GM12878 (cell line): Measurements from ENCODE around the gene SRPK2. TPM values are rescaled to one million over a fixed set of nuclear protein-coding genes. Genes with fewer than 3 reads are reported as not detected.

Experiments
- ATAC-seq: fragments of 200-7000 bp; cut with Tn5 transposase; 3 replicates; pipeline ENCODE4 v1.9.1; 2020; ENCODE audit warnings: mild to moderate bottlenecking, moderate library complexity
- BruUV-seq: library from RNA; stranded (reverse); fragments of 400-500 nt; replicated peaks from 2 replicates; lab custom pipeline; 2021; lab: Mats Ljungman, UMichigan
- CTCF ChIA-PET: fragments of 300-600 bp; sonication (Branson Sonifier 250); formaldehyde crosslinking; extraction: SDS; loops from one replicate; lab custom pipeline; 2021; ENCODE audit warnings: inconsistent platforms; lab: Yijun Ruan, JAX
- POLR2A ChIA-PET: fragments of 350-600 bp; formaldehyde crosslinking; extraction: SDS; loops from one replicate; lab custom pipeline; 2021; ENCODE audit warnings: inconsistent platforms; lab: Charles Lee
- RAD21 ChIA-PET: fragments of 300-600 bp; sonication (Branson Sonifier 250); formaldehyde crosslinking; loops from one replicate; lab custom pipeline; 2023; ENCODE audit warnings: antibody characterized with exemption; ENCODE audit not compliant: unreplicated experiment; lab: Charles Lee
- SMC1A ChIA-PET: fragments of 300-600 bp; sonication (Branson Sonifier 250); formaldehyde crosslinking; loops from one replicate; lab custom pipeline; 2023; ENCODE audit not compliant: unreplicated experiment, uncharacterized antibody; lab: Charles Lee
- DNase-seq: peaks from one replicate; pipeline ENCODE4 v3.0.0-alpha.2; 2011; ENCODE audit warnings: low read depth, low spot score
- FAIRE-seq: peaks from 3 replicates; lab custom pipeline; 2011; peaks lifted over from hg19 to GRCh38; lab: Jason Lieb, UNC
- H2AFZ ChIP-seq: 2 replicates; pipeline ENCODE4 v1.6.0; 2011; ENCODE audit warnings: low read depth, low read length, control low read depth; ENCODE audit not compliant: control insufficient read depth
- H3K27ac ChIP-seq: 2 replicates; pipeline ENCODE4 v1.5.1; 2011; ENCODE audit warnings: control low read depth; ENCODE audit not compliant: control insufficient read depth, insufficient read depth
- H3K27me3 ChIP-seq, 2 experiments: replicated peaks in 1 of 2; 2 replicates each; pipeline versions ENCODE4 v1.6.0 to v1.6.1; 2011; ENCODE audit warnings: low read length in 1 of 2; ENCODE audit not compliant: control insufficient read depth in 2 of 2, insufficient read depth in 2 of 2
- H3K36me3 ChIP-seq, 2 experiments: 2 replicates each; pipeline ENCODE4 v1.5.1; 2011; ENCODE audit warnings: low read length in 1 of 2; ENCODE audit not compliant: control insufficient read depth in 2 of 2, insufficient read depth in 2 of 2
- H3K4me1 ChIP-seq: 2 replicates; pipeline ENCODE4 v1.6.1; 2011; ENCODE audit warnings: mild to moderate bottlenecking, low read length, moderate library complexity, mixed read lengths; ENCODE audit not compliant: control insufficient read depth, insufficient read depth
- H3K4me2 ChIP-seq: 2 replicates; pipeline ENCODE4 v1.6.0; 2011; ENCODE audit warnings: control low read depth; ENCODE audit not compliant: control insufficient read depth, insufficient read depth
- H3K4me3 ChIP-seq: fragments of 200-600 bp; sonication (generic); 2 replicates; pipeline ENCODE4 v1.5.1; 2016
- H3K79me2 ChIP-seq: 2 replicates; pipeline ENCODE4 v1.6.0; 2011; ENCODE audit warnings: low read length; ENCODE audit not compliant: control insufficient read depth, insufficient read depth
- H3K9ac ChIP-seq: 2 replicates; pipeline ENCODE4 v1.8.0; 2011; ENCODE audit warnings: low read length, control low read depth, mixed read lengths; ENCODE audit not compliant: control insufficient read depth, insufficient read depth
- H3K9me3 ChIP-seq: replicated peaks from 3 replicates; pipeline ENCODE4 v1.5.1; 2011; ENCODE audit warnings: mild to moderate bottlenecking, low read length; ENCODE audit not compliant: control insufficient read depth, insufficient read depth
- H4K20me1 ChIP-seq: 2 replicates; pipeline ENCODE4 v1.6.0; 2011; ENCODE audit not compliant: control insufficient read depth, insufficient read depth
- ATF3 ChIP-seq: IDR thresholded peaks from 2 replicates; pipeline ENCODE4 v1.6.1; 2011; ENCODE audit warnings: low read depth, mild to moderate bottlenecking, low read length, moderate library complexity, borderline replicate concordance; ENCODE audit errors: extremely low read depth
- BACH1 ChIP-seq: fragments of 450-650 bp; IDR thresholded peaks from 2 replicates; pipeline ENCODE4 v1.6.1; 2017; ENCODE audit warnings: mild to moderate bottlenecking, borderline replicate concordance
- CREB1 ChIP-seq: IDR thresholded peaks from 2 replicates; pipeline ENCODE4 v1.6.1; 2012; ENCODE audit warnings: low read depth, mild to moderate bottlenecking, inconsistent platforms
- EED ChIP-seq: sonication (generic); IDR thresholded peaks from 2 replicates; pipeline ENCODE4 v1.6.1; 2016; ENCODE audit warnings: antibody characterized with exemption, low read depth
- HDAC2 ChIP-seq: fragments of 200-600 bp; sonication (generic); IDR thresholded peaks from 2 replicates; pipeline ENCODE4 v1.6.1; 2017
- NR2C1 ChIP-seq: fragments of 450-650 bp; IDR thresholded peaks from 2 replicates; pipeline ENCODE4 v1.6.1; 2017; ENCODE audit warnings: antibody characterized with exemption, mild to moderate bottlenecking, moderate library complexity
- RUNX3 ChIP-seq: IDR thresholded peaks from 2 replicates; pipeline ENCODE4 v1.6.1; 2012; ENCODE audit warnings: low read length, inconsistent platforms
- YBX1 ChIP-seq: fragments of 450-650 bp; IDR thresholded peaks from 2 replicates; pipeline ENCODE4 v1.6.1; 2016; ENCODE audit warnings: antibody characterized with exemption
- WGBS: methylation state at CpG from one replicate; pipeline ENCODE4 v1.1.6; 2016; ENCODE audit warnings: low lambda C conversion rate; ENCODE audit not compliant: insufficient replicate concordance, insufficient coverage; ENCODE audit errors: missing lambda C conversion rate; 5-methylcytosine and 5-hydroxymethylcytosine counted together
- in situ Hi-C: fragments of 300-500 bp; cut with MboI; formaldehyde crosslinking; loops from 9 replicates; pipeline ENCODE4 v1.14.3; 2018; ENCODE audit warnings: mixed read lengths
- intact Hi-C: fragments of 100-400 bp; cut with micrococcal nuclease; formaldehyde crosslinking; loops from one replicate; pipeline ENCODE4 v1.14.2; 2022; ENCODE audit not compliant: unreplicated experiment
- polyA plus RNA-seq, 11 experiments: library from polyadenylated mRNA; depleted of rRNA in 4 of 11; unstranded in 6 of 11; stranded (reverse) in 5 of 11; fragments of >200 nt; fragmentation: Nextera tagmentation in 4 of 11; fragmentation: Illumina TruSeq in 1 of 11; extraction: Ambion mirVana in 4 of 11; extraction: Trizol in 1 of 11; gene quantifications; 1 replicate in 1 of 11; 2 replicates in 10 of 11; pipeline versions ENCODE4 v1.2.1 to v1.2.3, GENCODE V29; 2011 to 2016; ENCODE audit warnings: inconsistent platforms in 2 of 11, missing spikeins in 2 of 11, low read depth in 1 of 11
- total RNA-seq, 4 experiments: library from RNA; depleted of rRNA in 3 of 4; stranded (reverse); fragments of >200 nt in 3 of 4; fragmentation: Illumina TruSeq in 1 of 4; extraction: Trizol in 1 of 4; gene quantifications; 2 replicates each; pipeline versions ENCODE4 v1.2.1 to v1.2.3, GENCODE V29; 2013 to 2021
- TF ChIP-seq, protein P1 (sequence below): fragments of 450-650 bp; IDR thresholded peaks from 2 replicates; pipeline ENCODE4 v1.6.1; 2016; ENCODE audit warnings: mild to moderate bottlenecking

SRPK2 gene
- total and polyA plus RNA-seq, 10 of the 15 experiments (the other 5 are each of a cell fraction or from before 2014, with no cell fraction given): 13.2 to 32.8 (median 24.5) TPM

DNA sequence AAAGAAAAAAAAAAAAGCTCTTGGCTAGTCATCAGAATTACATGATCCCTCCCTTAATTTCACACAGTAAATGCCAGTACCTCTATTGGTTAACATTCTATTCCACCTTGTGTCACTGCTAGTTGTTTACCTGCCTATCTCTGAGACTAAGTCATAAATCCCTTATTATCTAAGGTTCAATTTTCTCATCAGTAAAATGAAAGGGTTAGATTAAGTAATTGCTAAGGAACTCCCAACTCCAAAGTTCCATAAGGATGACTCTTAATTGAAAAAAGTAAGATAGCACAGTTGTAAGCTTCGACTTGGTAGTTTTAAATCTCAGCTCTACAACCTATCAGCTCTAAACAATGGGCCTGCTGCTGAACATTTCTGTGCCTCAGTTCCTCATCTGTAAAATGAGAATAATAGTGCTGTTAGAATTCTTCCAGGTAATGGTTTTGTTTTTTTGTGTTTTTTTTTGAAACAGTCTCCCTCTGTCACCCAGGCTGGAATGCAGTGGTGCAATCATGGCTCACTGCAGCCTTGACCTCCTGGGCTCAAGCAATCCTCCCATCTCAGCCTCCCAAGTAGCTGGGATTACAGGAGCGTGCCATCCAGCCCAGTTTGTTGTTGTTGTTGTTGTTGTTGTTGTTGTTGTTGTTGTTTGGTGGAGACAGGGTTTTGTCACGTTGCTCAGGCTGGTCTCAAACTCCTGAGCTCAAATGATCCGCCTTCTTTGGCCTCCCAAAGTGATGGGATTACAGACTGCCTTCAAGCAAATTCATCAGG, 35.6 kb downstream of the SRPK2 start:
- peaks cover 26% of the 10 kb centered on the region for H3K79me2 ChIP-seq
- WGBS: 73% methylated on average over 4 of the region's 4 CpGs
- H3K9ac ChIP-seq: peak overlapping the region; percentile 32

More for the DNA sequence above, 35.6 kb downstream of the SRPK2 start:
- BruUV-seq: no TSS peak
- ChIA-PET CTCF (interaction anchor here (0.9 to 1.5 kb wide), 6 partner anchors 29 to 235 kb away, joined by 3 to 6 read pairs (median 3); partner anchors contain the start of gene SRPK2), RAD21 (interaction anchor here (0.6 to 3.6 kb wide), 16 partner anchors 8 to 461 kb away, joined by 3 to 12 read pairs (median 4); partner anchors contain the start of genes RINT1 and SRPK2), SMC1A (interaction anchor here (0.6 to 2.0 kb wide), 22 partner anchors 11 to 457 kb away, joined by 3 to 8 read pairs (median 3); partner anchors contain the start of gene KMT2E), POLR2A (interaction anchor here (0.6 to 2.9 kb wide), 8 partner anchors 9 to 513 kb away, joined by 3 to 11 read pairs (median 4); no protein-coding TSS in a partner anchor)
- no peaks in the 10 kb centered on the region for H3K27me3 ChIP-seq
- no peaks in the 10 kb centered on the region for H3K36me3 ChIP-seq
- H3K4me2 ChIP-seq: peak overlapping the region; percentile 81
- TF ChIP-seq YBX1 (no peak), NR2C1 (no peak), ATF3 (no peak), EED (no peak), RUNX3 (no peak), CREB1 (no peak), HDAC2 (no peak), BACH1 (no peak)
- TF ChIP-seq, protein P1, sequence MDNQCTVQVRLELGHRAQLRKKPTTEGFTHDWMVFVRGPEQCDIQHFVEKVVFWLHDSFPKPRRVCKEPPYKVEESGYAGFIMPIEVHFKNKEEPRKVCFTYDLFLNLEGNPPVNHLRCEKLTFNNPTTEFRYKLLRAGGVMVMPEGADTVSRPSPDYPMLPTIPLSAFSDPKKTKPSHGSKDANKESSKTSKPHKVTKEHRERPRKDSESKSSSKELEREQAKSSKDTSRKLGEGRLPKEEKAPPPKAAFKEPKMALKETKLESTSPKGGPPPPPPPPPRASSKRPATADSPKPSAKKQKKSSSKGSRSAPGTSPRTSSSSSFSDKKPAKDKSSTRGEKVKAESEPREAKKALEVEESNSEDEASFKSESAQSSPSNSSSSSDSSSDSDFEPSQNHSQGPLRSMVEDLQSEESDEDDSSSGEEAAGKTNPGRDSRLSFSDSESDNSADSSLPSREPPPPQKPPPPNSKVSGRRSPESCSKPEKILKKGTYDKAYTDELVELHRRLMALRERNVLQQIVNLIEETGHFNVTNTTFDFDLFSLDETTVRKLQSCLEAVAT: no peak
- no peak for ATAC-seq
- H4K20me1 ChIP-seq: no peaks in the 10 kb centered on the region
- peaks cover 43% of the 10 kb centered on the region for H3K4me1 ChIP-seq
- H3K4me3 ChIP-seq: no peak overlapping the region
- no peak for DNase-seq
- H3K27ac ChIP-seq: peak overlapping the region; percentile 62
- intact Hi-C loops (loop anchor here (5.0 kb wide), 1 partner anchor 34 kb away; the partner anchor contains the start of gene SRPK2), in situ Hi-C loops (no loop called here)
- FAIRE-seq: no peak
- H3K9me3 ChIP-seq: no peaks in the 10 kb centered on the region
- H2AFZ ChIP-seq: no peak overlapping the region
